MM.1S (cell line): Measurements from ENCODE around the gene UPF3A.
A peak's percentile ranks its signal among the peaks of the same experiment; 100 is the strongest.

Source experiments
- DNase-seq: peaks from one replicate; pipeline ENCODE4 v3.0.0-alpha.2; 2015
- H2AFZ ChIP-seq: fragments of 300-600 bp; sonication (generic); 2 replicates; pipeline ENCODE4 v1.6.0; 2016; ENCODE audit warnings: antibody characterized with exemption, low read length
- H3F3A ChIP-seq: fragments of 300-600 bp; sonication (generic); 2 replicates; pipeline ENCODE4 v1.6.1; 2016; ENCODE audit warnings: mild to moderate bottlenecking, antibody characterized with exemption, low read length, moderate library complexity, mixed read lengths; ENCODE audit not compliant: insufficient read depth
- H3K27ac ChIP-seq: fragments of 300-600 bp; sonication (generic); 2 replicates; pipeline ENCODE4 v1.5.1; 2016; ENCODE audit warnings: mild to moderate bottlenecking, low read length
- H3K27me3 ChIP-seq: fragments of 300-600 bp; sonication (generic); replicated peaks from 2 replicates; pipeline ENCODE4 v1.6.0; 2016; ENCODE audit warnings: low read length; ENCODE audit not compliant: insufficient read depth
- H3K36me3 ChIP-seq: fragments of 300-600 bp; sonication (generic); replicated peaks from 2 replicates; pipeline ENCODE4 v1.6.1; 2016; ENCODE audit warnings: mild to moderate bottlenecking, low read length, mixed read lengths; ENCODE audit not compliant: insufficient read depth
- H3K4me1 ChIP-seq: fragments of 300-600 bp; sonication (generic); 2 replicates; pipeline ENCODE4 v1.6.1; 2016; ENCODE audit warnings: low read length, mixed read lengths
- H3K4me2 ChIP-seq: fragments of 300-600 bp; sonication (generic); 2 replicates; pipeline ENCODE4 v1.6.0; 2016; ENCODE audit warnings: low read depth, low read length
- H3K4me3 ChIP-seq: fragments of 300-600 bp; sonication (generic); 2 replicates; pipeline ENCODE4 v1.5.1; 2016; ENCODE audit warnings: low read length, mixed read lengths
- H3K79me2 ChIP-seq: fragments of 300-600 bp; sonication (generic); 2 replicates; pipeline ENCODE4 v1.6.1; 2016; ENCODE audit warnings: mixed run types, low read length, mixed read lengths
- H3K9ac ChIP-seq: fragments of 300-600 bp; sonication (generic); 2 replicates; pipeline ENCODE4 v1.6.1; 2016; ENCODE audit warnings: low read length, mixed read lengths
- H3K9me2 ChIP-seq: fragments of 300-600 bp; sonication (generic); replicated peaks from 2 replicates; pipeline ENCODE4 v1.6.1; 2016; ENCODE audit warnings: mild to moderate bottlenecking, low read length, mixed read lengths; ENCODE audit not compliant: insufficient read depth
- H3K9me3 ChIP-seq: fragments of 300-600 bp; sonication (generic); replicated peaks from 2 replicates; pipeline ENCODE4 v1.6.1; 2016; ENCODE audit warnings: mild to moderate bottlenecking, low read length, mixed read lengths; ENCODE audit not compliant: insufficient read depth
- H4K20me1 ChIP-seq: fragments of 300-600 bp; sonication (generic); 2 replicates; pipeline ENCODE4 v1.6.1; 2016; ENCODE audit warnings: mild to moderate bottlenecking, low read length, moderate library complexity, mixed read lengths; ENCODE audit not compliant: insufficient read depth
- EZH2 ChIP-seq: fragments of 300-600 bp; sonication (generic); optimal IDR thresholded peaks from 2 replicates; pipeline ENCODE3; 2017; ENCODE audit warnings: low read depth, mild to moderate bottlenecking, antibody characterized with exemption, low read length, mixed read lengths
- EZH2phosphoT487 ChIP-seq: fragments of 300-600 bp; sonication (generic); IDR thresholded peaks from 2 replicates; pipeline ENCODE4 v1.6.1; 2018; ENCODE audit warnings: antibody characterized with exemption, low read length
- TF ChIP-seq, protein P1 (sequence below): fragments of 300-600 bp; sonication (generic); IDR thresholded peaks from 2 replicates; pipeline ENCODE4 v1.5.1; 2016; ENCODE audit warnings: antibody characterized with exemption, low read length, mixed read lengths

Gene UPF3A

DNA sequence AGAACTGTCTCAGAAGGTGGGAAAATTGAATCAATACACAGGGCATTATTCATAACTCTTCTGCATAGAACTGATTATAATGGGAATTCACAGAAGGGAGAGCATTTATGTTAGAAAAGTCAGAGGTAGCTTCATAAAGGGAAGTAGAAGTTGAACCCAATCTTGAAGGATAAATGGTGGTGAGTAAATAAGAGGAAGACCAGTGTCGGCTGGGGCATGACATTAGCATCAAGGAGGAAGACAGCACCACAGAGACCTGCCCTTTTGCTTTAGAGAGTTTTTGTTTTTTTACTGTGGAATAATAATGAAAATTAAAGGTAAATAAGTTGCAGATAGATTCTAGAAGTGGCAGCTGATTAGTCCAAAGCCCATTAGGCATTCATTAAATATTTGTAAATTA is 24.9 kb upstream of the UPF3A start:
- H3K9me2 ChIP-seq: no peaks in the 10 kb centered on the region
- no peak overlapping the region for H3K4me3 ChIP-seq
- H4K20me1 ChIP-seq: no peaks in the 10 kb centered on the region; the same call in 1 of the 2 replicates
- H3K79me2 ChIP-seq: peaks cover 52% of the 10 kb centered on the region
- DNase-seq: no peak
- no peak overlapping the region for H2AFZ ChIP-seq
- H3K9me3 ChIP-seq: no peaks in the 10 kb centered on the region
- peaks cover 51% of the 10 kb centered on the region for H3K4me1 ChIP-seq
- peaks cover 42% of the 10 kb centered on the region for H3F3A ChIP-seq
- H3K4me2 ChIP-seq: no peak overlapping the region
- H3K27me3 ChIP-seq: no peaks in the 10 kb centered on the region
- peaks cover 10% of the 10 kb centered on the region; the same call in 1 of the 2 replicates for H3K36me3 ChIP-seq
- TF ChIP-seq, protein P1, sequence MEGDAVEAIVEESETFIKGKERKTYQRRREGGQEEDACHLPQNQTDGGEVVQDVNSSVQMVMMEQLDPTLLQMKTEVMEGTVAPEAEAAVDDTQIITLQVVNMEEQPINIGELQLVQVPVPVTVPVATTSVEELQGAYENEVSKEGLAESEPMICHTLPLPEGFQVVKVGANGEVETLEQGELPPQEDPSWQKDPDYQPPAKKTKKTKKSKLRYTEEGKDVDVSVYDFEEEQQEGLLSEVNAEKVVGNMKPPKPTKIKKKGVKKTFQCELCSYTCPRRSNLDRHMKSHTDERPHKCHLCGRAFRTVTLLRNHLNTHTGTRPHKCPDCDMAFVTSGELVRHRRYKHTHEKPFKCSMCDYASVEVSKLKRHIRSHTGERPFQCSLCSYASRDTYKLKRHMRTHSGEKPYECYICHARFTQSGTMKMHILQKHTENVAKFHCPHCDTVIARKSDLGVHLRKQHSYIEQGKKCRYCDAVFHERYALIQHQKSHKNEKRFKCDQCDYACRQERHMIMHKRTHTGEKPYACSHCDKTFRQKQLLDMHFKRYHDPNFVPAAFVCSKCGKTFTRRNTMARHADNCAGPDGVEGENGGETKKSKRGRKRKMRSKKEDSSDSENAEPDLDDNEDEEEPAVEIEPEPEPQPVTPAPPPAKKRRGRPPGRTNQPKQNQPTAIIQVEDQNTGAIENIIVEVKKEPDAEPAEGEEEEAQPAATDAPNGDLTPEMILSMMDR: no peak
- TF ChIP-seq EZH2phosphoT487 (no peak), EZH2 (no peak)
- H3K27ac ChIP-seq: peak overlapping the region; percentile 5; the same call in 1 of the 2 replicates
- no peak overlapping the region for H3K9ac ChIP-seq

DNA sequence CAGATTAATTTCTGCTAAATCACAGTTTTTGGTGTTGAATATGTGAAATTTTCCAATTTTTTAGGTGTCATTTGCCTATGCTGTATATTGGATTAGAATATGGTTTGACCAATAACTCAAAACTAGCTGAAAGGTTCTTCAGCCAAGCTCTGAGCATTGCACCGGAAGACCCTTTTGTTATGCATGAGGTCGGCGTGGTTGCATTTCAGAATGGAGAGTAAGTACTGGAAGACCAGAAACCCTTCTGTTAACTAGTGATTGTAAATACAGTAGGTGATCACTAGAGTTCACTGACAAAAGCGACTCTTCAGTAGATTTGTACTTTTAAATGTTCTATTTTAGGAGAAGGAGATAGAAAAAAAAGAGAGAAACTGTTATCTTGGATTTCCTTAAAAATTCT is 24.4 kb upstream of the UPF3A start:
- Histone ChIP-seq H3K9me3 (no peaks in the 10 kb centered on the region), H3K79me2 (peaks cover 56% of the 10 kb centered on the region), H3F3A (peaks cover 46% of the 10 kb centered on the region), H3K9ac (no peak overlapping the region), H3K4me3 (no peak overlapping the region), H4K20me1 (no peaks in the 10 kb centered on the region; the same call in 1 of the 2 replicates), H3K4me2 (no peak overlapping the region), H3K36me3 (peaks cover 8% of the 10 kb centered on the region; the same call in 1 of the 2 replicates), H3K4me1 (peaks cover 56% of the 10 kb centered on the region), H3K27ac (peak overlapping the region; percentile 5; the same call in 1 of the 2 replicates), H3K27me3 (no peaks in the 10 kb centered on the region), H3K9me2 (no peaks in the 10 kb centered on the region), H2AFZ (no peak overlapping the region)
- DNase-seq: no peak
- TF ChIP-seq, protein P1: no peak

DNA sequence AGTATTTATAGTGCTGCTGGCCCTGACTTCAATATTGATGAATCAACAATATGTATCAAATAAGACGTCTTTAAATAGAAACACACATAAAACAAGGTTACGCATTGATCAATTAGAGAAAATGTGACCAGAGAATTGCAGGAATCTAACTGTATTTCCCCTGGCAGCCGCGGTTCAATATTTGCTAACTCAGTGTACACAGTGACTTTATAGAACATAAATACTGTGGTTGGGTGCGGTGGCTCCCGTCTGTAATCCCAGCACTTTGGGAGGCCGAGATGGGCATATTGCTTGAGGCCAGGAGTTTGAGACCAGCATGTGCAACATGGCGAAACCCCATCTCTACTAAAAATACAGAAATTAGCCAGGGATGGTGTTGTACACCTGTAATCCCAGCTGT is 22.8 kb upstream of the UPF3A start:
- Histone ChIP-seq H3K27me3 (no peaks in the 10 kb centered on the region), H2AFZ (no peak overlapping the region), H3K4me2 (peak overlapping the region; percentile 62), H3K4me1 (peaks cover 70% of the 10 kb centered on the region), H3F3A (peaks cover 61% of the 10 kb centered on the region), H3K9ac (peak overlapping the region; percentile 77; the same call in 1 of the 2 replicates), H3K4me3 (no peak overlapping the region), H3K9me2 (no peaks in the 10 kb centered on the region), H4K20me1 (no peaks in the 10 kb centered on the region; the same call in 1 of the 2 replicates), H3K36me3 (peaks cover 2% of the 10 kb centered on the region; the same call in 1 of the 2 replicates), H3K9me3 (no peaks in the 10 kb centered on the region), H3K27ac (peak overlapping the region; percentile 94), H3K79me2 (peaks cover 51% of the 10 kb centered on the region)
- DNase-seq: no peak
- TF ChIP-seq EZH2phosphoT487 (no peak), EZH2 (no peak)
- TF ChIP-seq, protein P1: no peak
